HepG2 (cell line): ENCODE measurements around the gene CACNA1C. TPM values are rescaled to one million over a fixed set of nuclear protein-coding genes. Genes with fewer than 3 reads are reported as not detected.
A peak's percentile ranks its signal among the peaks of the same experiment; 100 is the strongest.

Source experiments
- DMAP1 ChIP-seq: IDR thresholded peaks from 2 replicates; pipeline ENCODE4 v1.6.1; 2016
- FOXA1 ChIP-seq, 2 experiments: fragments of 450-650 bp in 1 of 2; sonication (generic) in 1 of 2; formaldehyde crosslinking in 1 of 2; IDR thresholded peaks; 2 replicates each; pipeline versions ENCODE4 v1.4.0 to v1.6.1; 2016 to 2020; ENCODE audit warnings: missing genetic modification reagents in 1 of 2
- GTF3A ChIP-seq: sonication (generic); formaldehyde crosslinking; conservative IDR thresholded peaks from 2 replicates; pipeline ENCODE4 v1.4.0; 2020; ENCODE audit warnings: mild to moderate bottlenecking, missing genetic modification reagents
- MTF1 ChIP-seq: sonication (generic); formaldehyde crosslinking; IDR thresholded peaks from 2 replicates; pipeline ENCODE4 v1.5.0; 2020; ENCODE audit warnings: missing genetic modification reagents
- NCOA1 ChIP-seq: sonication (generic); formaldehyde crosslinking; IDR thresholded peaks from 2 replicates; pipeline ENCODE4 v1.9.0; 2021; ENCODE audit warnings: missing genetic modification reagents
- PLRG1 ChIP-seq: fragments of 450-650 bp; conservative IDR thresholded peaks from 2 replicates; pipeline ENCODE4 v1.6.1; 2016
- RAD51 ChIP-seq: fragments of 450-650 bp; IDR thresholded peaks from 2 replicates; pipeline ENCODE4 v1.6.1; 2016; ENCODE audit warnings: borderline replicate concordance
- STAT6 ChIP-seq: sonication (generic); formaldehyde crosslinking; IDR thresholded peaks from 2 replicates; pipeline ENCODE4 v1.4.0; 2020; ENCODE audit warnings: missing genetic modification reagents, mild to moderate bottlenecking, borderline replicate concordance
- TSC22D2 ChIP-seq: sonication (generic); formaldehyde crosslinking; IDR thresholded peaks from 2 replicates; pipeline ENCODE4 v1.5.1; 2020; ENCODE audit warnings: missing genetic modification reagents, mild to moderate bottlenecking, borderline replicate concordance
- XRCC5 ChIP-seq: fragments of 200-400 bp; formaldehyde crosslinking; optimal IDR thresholded peaks from 2 replicates; pipeline ENCODE3; 2017; ENCODE audit warnings: mild to moderate bottlenecking, low read length
- ZBTB46 ChIP-seq: sonication (generic); formaldehyde crosslinking; IDR thresholded peaks from 2 replicates; pipeline ENCODE4 v1.4.0; 2020; ENCODE audit warnings: mild to moderate bottlenecking, missing genetic modification reagents, borderline replicate concordance
- ZKSCAN1 ChIP-seq: fragments of 150-350 bp; IDR thresholded peaks from 2 replicates; pipeline ENCODE4 v1.6.1; 2014; ENCODE audit warnings: low read length
- ZNF34 ChIP-seq: sonication (generic); formaldehyde crosslinking; IDR thresholded peaks from 2 replicates; pipeline ENCODE4 v1.4.0; 2020; ENCODE audit warnings: mild to moderate bottlenecking, missing genetic modification reagents, borderline replicate concordance
- polyA plus RNA-seq, 8 experiments: library from polyadenylated mRNA; depleted of rRNA in 3 of 8; stranded (reverse) in 7 of 8; unstranded in 1 of 8; fragments of >200 nt; fragmentation: Illumina TruSeq in 4 of 8; extraction: Trizol in 4 of 8; gene quantifications; 2 replicates each; pipeline versions ENCODE4 v1.2.1 to v1.2.3, GENCODE V29; 2011 to 2016; ENCODE audit warnings: low read depth in 4 of 8, missing spikeins in 1 of 8, mixed read lengths in 1 of 8; ENCODE audit not compliant: insufficient read depth in 1 of 8
- total RNA-seq, 5 experiments: library from RNA; depleted of rRNA; stranded (reverse); fragments of >200 nt; fragmentation: Illumina TruSeq; extraction: Trizol; gene quantifications; 2 replicates each; pipeline ENCODE4 v1.2.3, GENCODE V29; 2016; ENCODE audit warnings: low read depth in 1 of 5
- TF ChIP-seq, protein P1 (sequence below): sonication (generic); formaldehyde crosslinking; IDR thresholded peaks from 2 replicates; pipeline ENCODE4 v1.8.0; 2022; ENCODE audit warnings: mild to moderate bottlenecking, missing genetic modification reagents
- TF ChIP-seq, protein P2 (sequence below): sonication (generic); formaldehyde crosslinking; IDR thresholded peaks from 2 replicates; pipeline ENCODE4 v1.4.0; 2020; ENCODE audit warnings: missing genetic modification reagents, borderline replicate concordance

The CACNA1C gene
- total and polyA plus RNA-seq, 2 of the 13 experiments (the other 11 are each of a cell fraction or from before 2014, with no cell fraction given), result not detected

GRCh38 chr12:2004113-2004929 is 48.5 kb upstream of the CACNA1C start, which contains the start of gene DCP1B (continued):
- TF ChIP-seq NCOA1, result 0 out of 2 replicates have a peak, but pooled peaks have one; percentile 83
- TF ChIP-seq STAT6 (CRISPR knock-in tag), result peak; percentile 74; the same call in 1 of the 2 replicates
- TF ChIP-seq PLRG1, result no peak
- TF ChIP-seq, protein P1, sequence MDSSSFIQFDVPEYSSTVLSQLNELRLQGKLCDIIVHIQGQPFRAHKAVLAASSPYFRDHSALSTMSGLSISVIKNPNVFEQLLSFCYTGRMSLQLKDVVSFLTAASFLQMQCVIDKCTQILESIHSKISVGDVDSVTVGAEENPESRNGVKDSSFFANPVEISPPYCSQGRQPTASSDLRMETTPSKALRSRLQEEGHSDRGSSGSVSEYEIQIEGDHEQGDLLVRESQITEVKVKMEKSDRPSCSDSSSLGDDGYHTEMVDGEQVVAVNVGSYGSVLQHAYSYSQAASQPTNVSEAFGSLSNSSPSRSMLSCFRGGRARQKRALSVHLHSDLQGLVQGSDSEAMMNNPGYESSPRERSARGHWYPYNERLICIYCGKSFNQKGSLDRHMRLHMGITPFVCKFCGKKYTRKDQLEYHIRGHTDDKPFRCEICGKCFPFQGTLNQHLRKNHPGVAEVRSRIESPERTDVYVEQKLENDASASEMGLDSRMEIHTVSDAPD (CRISPR knock-in tag), result no peak
- TF ChIP-seq ZBTB46 (CRISPR knock-in tag), result 0 out of 2 replicates have a peak, but pooled peaks have one; percentile 46
- no peak for TF ChIP-seq FOXA1 (IDR thresholded peaks at IDR 0.05)
- TF ChIP-seq FOXA1 (CRISPR knock-in tag; IDR thresholded peaks at IDR 0.05), result peak; percentile 31; the same call in 1 of the 2 replicates
- peak; percentile 99 for TF ChIP-seq XRCC5
- TF ChIP-seq GTF3A (CRISPR knock-in tag), result 0 out of 2 replicates have a peak, but pooled peaks have one; percentile 57
- TF ChIP-seq TSC22D2 (CRISPR knock-in tag), result peak; percentile 58; the same call in 1 of the 2 replicates
- TF ChIP-seq, protein P2, sequence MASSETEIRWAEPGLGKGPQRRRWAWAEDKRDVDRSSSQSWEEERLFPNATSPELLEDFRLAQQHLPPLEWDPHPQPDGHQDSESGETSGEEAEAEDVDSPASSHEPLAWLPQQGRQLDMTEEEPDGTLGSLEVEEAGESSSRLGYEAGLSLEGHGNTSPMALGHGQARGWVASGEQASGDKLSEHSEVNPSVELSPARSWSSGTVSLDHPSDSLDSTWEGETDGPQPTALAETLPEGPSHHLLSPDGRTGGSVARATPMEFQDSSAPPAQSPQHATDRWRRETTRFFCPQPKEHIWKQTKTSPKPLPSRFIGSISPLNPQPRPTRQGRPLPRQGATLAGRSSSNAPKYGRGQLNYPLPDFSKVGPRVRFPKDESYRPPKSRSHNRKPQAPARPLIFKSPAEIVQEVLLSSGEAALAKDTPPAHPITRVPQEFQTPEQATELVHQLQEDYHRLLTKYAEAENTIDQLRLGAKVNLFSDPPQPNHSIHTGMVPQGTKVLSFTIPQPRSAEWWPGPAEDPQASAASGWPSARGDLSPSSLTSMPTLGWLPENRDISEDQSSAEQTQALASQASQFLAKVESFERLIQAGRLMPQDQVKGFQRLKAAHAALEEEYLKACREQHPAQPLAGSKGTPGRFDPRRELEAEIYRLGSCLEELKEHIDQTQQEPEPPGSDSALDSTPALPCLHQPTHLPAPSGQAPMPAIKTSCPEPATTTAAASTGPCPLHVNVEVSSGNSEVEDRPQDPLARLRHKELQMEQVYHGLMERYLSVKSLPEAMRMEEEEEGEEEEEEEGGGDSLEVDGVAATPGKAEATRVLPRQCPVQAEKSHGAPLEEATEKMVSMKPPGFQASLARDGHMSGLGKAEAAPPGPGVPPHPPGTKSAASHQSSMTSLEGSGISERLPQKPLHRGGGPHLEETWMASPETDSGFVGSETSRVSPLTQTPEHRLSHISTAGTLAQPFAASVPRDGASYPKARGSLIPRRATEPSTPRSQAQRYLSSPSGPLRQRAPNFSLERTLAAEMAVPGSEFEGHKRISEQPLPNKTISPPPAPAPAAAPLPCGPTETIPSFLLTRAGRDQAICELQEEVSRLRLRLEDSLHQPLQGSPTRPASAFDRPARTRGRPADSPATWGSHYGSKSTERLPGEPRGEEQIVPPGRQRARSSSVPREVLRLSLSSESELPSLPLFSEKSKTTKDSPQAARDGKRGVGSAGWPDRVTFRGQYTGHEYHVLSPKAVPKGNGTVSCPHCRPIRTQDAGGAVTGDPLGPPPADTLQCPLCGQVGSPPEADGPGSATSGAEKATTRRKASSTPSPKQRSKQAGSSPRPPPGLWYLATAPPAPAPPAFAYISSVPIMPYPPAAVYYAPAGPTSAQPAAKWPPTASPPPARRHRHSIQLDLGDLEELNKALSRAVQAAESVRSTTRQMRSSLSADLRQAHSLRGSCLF, result no peak
- TF ChIP-seq DMAP1 (CRISPR knock-in tag), result peak; percentile 87; the same call in 1 of the 2 replicates
- TF ChIP-seq MTF1 (CRISPR knock-in tag), result no peak
- no peak for TF ChIP-seq RAD51
- no peak for TF ChIP-seq ZKSCAN1
- peak; percentile 94; the same call in 1 of the 2 replicates for TF ChIP-seq ZNF34 (CRISPR knock-in tag)
